GM19372 (cell line): ENCODE results near the gene EXOSC5.
"Not testable (repeated sequence)": the region's sequence is repeated elsewhere in the genome, so short reads cannot be mapped to it uniquely, and the experiment has no call there.

ENCODE experiments used
- ATAC-seq: cut with Tn5 transposase; IDR thresholded peaks from one replicate; pipeline ENCODE4 v1.9.1; 2021; ENCODE audit warnings: mild to moderate bottlenecking, low read depth, moderate library complexity; ENCODE audit not compliant: unreplicated experiment

The EXOSC5 gene

GRCh38 chr19:41352279-41352608 lies 44.9 kb downstream of the EXOSC5 start:
- ATAC-seq = no peak

GRCh38 chr19:41351339-41352245 lies 45.6 kb downstream of the EXOSC5 start:
- peak; percentile 29 for ATAC-seq

- no peak for ATAC-seq
These were observed 46.3 kb downstream of the EXOSC5 start for GRCh38 chr19:41350735-41351338.

- not testable (repeated sequence) for ATAC-seq
These were observed 50.2 kb downstream of the EXOSC5 start for GRCh38 chr19:41346916-41347315.

GRCh38 chr19:41344162-41344561 lies 53.0 kb downstream of the EXOSC5 start:
- ATAC-seq = no peak

GRCh38 chr19:41341669-41342490 lies 55.3 kb downstream of the EXOSC5 start:
- no peak for ATAC-seq

GRCh38 chr19:41339936-41340335 lies 57.2 kb downstream of the EXOSC5 start:
- ATAC-seq = no peak
